K562 (cell line): Measurements from ENCODE around the gene BSPRY. TPM values are rescaled to one million over a fixed set of nuclear protein-coding genes. Genes with fewer than 3 reads are reported as not detected.

Experiments
- MAZ ChIP-seq, 2 experiments: fragments of 450-650 bp in 1 of 2; sonication (generic) in 1 of 2; formaldehyde crosslinking; IDR thresholded peaks in 1 of 2; conservative IDR thresholded peaks in 1 of 2; 2 replicates each; pipeline versions ENCODE4 v1.4.0 to v1.5.0; 2020; ENCODE audit warnings: mild to moderate bottlenecking in 1 of 2, missing genetic modification reagents in 1 of 2
- PHTF2 ChIP-seq: fragments of 250-450 bp; sonication (Bioruptor Pico); IDR thresholded peaks from 2 replicates; pipeline ENCODE4 v1.5.0; 2021; ENCODE audit warnings: mild to moderate bottlenecking
- TSHZ1 ChIP-seq: fragments of 250-450 bp; sonication (Bioruptor Pico); IDR thresholded peaks from 2 replicates; pipeline ENCODE4 v1.4.0; 2020; ENCODE audit warnings: mild to moderate bottlenecking, moderate library complexity
- ZNF274 ChIP-seq: IDR thresholded peaks from 2 replicates; pipeline ENCODE4 v1.6.1; 2011; ENCODE audit warnings: low read depth, mild to moderate bottlenecking, low read length, moderate library complexity, borderline replicate concordance
- ZNF668 ChIP-seq: fragments of 250-450 bp; sonication (Bioruptor Pico); IDR thresholded peaks from 2 replicates; pipeline ENCODE4 v1.8.0; 2022; ENCODE audit warnings: mild to moderate bottlenecking, inconsistent platforms
- ZNF766 ChIP-seq: fragments of 200-800 bp; sonication (Bioruptor generic); conservative IDR thresholded peaks from 2 replicates; pipeline ENCODE4 v1.6.1; 2016; ENCODE audit warnings: missing genetic modification characterization, missing compliant biosample characterization
- polyA plus RNA-seq, 8 experiments: library from polyadenylated mRNA; depleted of rRNA in 4 of 8; stranded (reverse) in 5 of 8; unstranded in 3 of 8; fragments of >200 nt; fragmentation: Nextera tagmentation in 2 of 8; fragmentation: Illumina TruSeq in 1 of 8; extraction: Ambion mirVana in 2 of 8; extraction: Trizol in 1 of 8; gene quantifications; 2 replicates each; pipeline versions ENCODE4 v1.2.1 to v1.2.3, GENCODE V29; 2011 to 2014; ENCODE audit warnings: inconsistent platforms in 1 of 8, missing spikeins in 1 of 8
- total RNA-seq, 7 experiments: library from RNA; depleted of rRNA in 6 of 7; stranded (reverse); fragments of >200 nt in 6 of 7; fragmentation: Illumina TruSeq in 2 of 7; extraction: Trizol in 2 of 7; gene quantifications; 2 replicates each; pipeline versions ENCODE4 v1.2.1 to v1.2.3, GENCODE V29; 2011 to 2021; ENCODE audit warnings: low replicate concordance in 1 of 7

Gene BSPRY
- total and polyA plus RNA-seq, 9 of the 15 experiments (the other 6 are each of a cell fraction or from before 2014, with no cell fraction given), result 0.07 to 0.67 (median 0.18) TPM

- no peak for TF ChIP-seq TSHZ1 (CRISPR knock-in tag)
- TF ChIP-seq PHTF2, result no peak
- TF ChIP-seq ZNF766 (CRISPR knock-in tag), result 0 out of 2 replicates have a peak, but pooled peaks have one; percentile 45
- no peak for TF ChIP-seq ZNF274
- TF ChIP-seq ZNF668 (CRISPR knock-in tag), result no peak
- peak; percentile 90 for TF ChIP-seq MAZ (CRISPR knock-in tag; conservative IDR thresholded peaks at IDR 0.05 in 1 of 2, IDR thresholded peaks at IDR 0.05 in 1 of 2)
These were observed 61.0 kb downstream of the BSPRY start, which contains the start of the genes C9orf43 and POLE3 (continued) for GRCh38 chr9:113410207-113410864.
